Measurements from ENCODE around the gene RCN2.

GRCh38 chr15:76905855-76906254 is 25.7 kb upstream of the RCN2 start:
- no peak for TF ChIP-seq POLR2A (IDR thresholded peaks at IDR 0.05)
- TF ChIP-seq, protein P1, sequence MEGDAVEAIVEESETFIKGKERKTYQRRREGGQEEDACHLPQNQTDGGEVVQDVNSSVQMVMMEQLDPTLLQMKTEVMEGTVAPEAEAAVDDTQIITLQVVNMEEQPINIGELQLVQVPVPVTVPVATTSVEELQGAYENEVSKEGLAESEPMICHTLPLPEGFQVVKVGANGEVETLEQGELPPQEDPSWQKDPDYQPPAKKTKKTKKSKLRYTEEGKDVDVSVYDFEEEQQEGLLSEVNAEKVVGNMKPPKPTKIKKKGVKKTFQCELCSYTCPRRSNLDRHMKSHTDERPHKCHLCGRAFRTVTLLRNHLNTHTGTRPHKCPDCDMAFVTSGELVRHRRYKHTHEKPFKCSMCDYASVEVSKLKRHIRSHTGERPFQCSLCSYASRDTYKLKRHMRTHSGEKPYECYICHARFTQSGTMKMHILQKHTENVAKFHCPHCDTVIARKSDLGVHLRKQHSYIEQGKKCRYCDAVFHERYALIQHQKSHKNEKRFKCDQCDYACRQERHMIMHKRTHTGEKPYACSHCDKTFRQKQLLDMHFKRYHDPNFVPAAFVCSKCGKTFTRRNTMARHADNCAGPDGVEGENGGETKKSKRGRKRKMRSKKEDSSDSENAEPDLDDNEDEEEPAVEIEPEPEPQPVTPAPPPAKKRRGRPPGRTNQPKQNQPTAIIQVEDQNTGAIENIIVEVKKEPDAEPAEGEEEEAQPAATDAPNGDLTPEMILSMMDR (IDR thresholded peaks at IDR 0.05), result no peak

Measured in esophagus squamous epithelium (tissue), 4 donors.